KOPT-K1 (cell line): Measurements from ENCODE around the gene MTMR3.

Source experiments
- H3K27ac ChIP-seq: fragments of 200-600 bp; sonication (generic); 2 replicates; pipeline ENCODE4 v1.5.1; 2016; ENCODE audit warnings: antibody characterized with exemption, mild to moderate bottlenecking, low read depth, low read length; ENCODE audit not compliant: poor library complexity, severe bottlenecking
- H3K36me3 ChIP-seq: fragments of 200-600 bp; sonication (generic); 2 replicates; pipeline ENCODE4 v1.5.1; 2017; ENCODE audit warnings: antibody characterized with exemption, mild to moderate bottlenecking, low read length, moderate library complexity; ENCODE audit not compliant: insufficient read depth
- H3K9me3 ChIP-seq: fragments of 200-600 bp; sonication (generic); 2 replicates; pipeline ENCODE4 v1.5.1; 2017; ENCODE audit warnings: antibody characterized with exemption, low read length, mild to moderate bottlenecking; ENCODE audit not compliant: insufficient read depth, poor library complexity, severe bottlenecking

The MTMR3 gene

GRCh38 chr22:29987137-29987536, 104.2 kb downstream of the MTMR3 start:
- no peak overlapping the region for H3K27ac ChIP-seq

GRCh38 chr22:29988719-29989118, 105.7 kb downstream of the MTMR3 start:
- Histone ChIP-seq H3K9me3 (no peaks in the 10 kb centered on the region), H3K36me3 (peaks cover 25% of the 10 kb centered on the region), H3K27ac (no peak overlapping the region)

More at GRCh38 chr22:29987137-29987536, 104.2 kb downstream of the MTMR3 start:
- Histone ChIP-seq H3K9me3 (no peaks in the 10 kb centered on the region), H3K36me3 (peaks cover 15% of the 10 kb centered on the region)

DNA sequence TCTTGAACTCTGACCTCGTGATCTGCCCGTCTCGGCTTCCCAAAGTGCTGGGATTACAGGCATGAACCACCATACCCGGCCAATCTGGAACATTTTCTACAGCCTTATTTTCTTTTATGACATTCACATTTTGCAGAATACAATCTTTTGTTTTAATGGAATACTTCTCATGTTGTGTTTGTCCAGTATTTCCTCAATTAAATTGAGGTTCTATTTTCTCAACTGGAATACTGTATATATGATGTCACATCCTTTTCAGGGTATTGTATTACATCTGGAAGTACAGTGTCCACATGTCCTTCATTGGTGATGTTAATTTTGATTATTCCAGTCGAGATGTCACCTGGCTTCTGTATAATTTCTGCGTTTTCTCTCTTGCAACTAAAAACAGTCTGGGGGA, 106.5 kb downstream of the MTMR3 start:
- Histone ChIP-seq H3K27ac (no peak overlapping the region), H3K36me3 (peaks cover 25% of the 10 kb centered on the region), H3K9me3 (no peaks in the 10 kb centered on the region)

DNA sequence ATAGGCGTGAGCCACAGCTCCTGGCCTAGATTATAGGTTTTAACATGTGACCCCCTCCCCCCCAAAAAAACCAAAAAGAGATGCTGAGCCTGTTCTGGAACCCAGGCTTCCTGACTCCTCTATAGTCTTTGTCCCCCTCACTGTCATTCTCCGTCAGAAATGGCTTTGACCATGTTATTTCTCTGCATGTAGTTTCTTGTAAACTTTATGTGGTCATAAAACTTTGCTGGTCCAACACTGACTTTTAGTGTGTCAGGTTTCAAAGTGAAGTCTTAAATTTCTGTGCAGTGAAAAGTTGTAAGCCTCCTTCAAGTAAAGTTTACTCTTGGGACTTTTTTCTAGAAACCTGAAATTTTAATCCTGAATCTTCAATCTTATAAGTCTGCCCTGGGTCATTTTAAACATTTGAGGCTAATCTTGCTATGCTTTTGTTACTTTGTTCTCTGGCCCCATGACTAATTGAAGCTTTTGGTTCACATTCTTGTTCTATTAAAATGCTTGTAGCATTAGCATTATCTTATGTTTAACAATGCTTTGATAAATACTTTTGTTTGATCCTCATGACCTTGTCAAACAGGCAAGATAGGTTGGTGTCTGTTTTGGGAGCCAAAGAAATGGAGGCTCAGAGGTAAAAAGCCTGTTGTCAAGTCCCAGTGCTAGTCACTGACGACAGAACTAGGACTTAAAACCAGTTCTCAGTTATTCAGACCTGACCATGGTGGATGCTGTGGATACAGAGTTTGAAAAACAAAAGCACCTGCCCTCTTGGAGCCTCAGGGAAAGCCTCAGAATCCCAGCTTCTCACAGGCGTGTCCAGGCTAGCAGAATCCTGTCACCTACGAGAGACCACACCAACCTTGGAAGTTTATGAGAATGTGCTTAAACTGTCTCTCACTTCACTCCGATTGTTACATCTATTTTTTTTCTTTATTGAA, 109.6 kb downstream of the MTMR3 start:
- Histone ChIP-seq H3K36me3 (peaks cover 18% of the 10 kb centered on the region), H3K9me3 (no peaks in the 10 kb centered on the region), H3K27ac (no peak overlapping the region)

DNA sequence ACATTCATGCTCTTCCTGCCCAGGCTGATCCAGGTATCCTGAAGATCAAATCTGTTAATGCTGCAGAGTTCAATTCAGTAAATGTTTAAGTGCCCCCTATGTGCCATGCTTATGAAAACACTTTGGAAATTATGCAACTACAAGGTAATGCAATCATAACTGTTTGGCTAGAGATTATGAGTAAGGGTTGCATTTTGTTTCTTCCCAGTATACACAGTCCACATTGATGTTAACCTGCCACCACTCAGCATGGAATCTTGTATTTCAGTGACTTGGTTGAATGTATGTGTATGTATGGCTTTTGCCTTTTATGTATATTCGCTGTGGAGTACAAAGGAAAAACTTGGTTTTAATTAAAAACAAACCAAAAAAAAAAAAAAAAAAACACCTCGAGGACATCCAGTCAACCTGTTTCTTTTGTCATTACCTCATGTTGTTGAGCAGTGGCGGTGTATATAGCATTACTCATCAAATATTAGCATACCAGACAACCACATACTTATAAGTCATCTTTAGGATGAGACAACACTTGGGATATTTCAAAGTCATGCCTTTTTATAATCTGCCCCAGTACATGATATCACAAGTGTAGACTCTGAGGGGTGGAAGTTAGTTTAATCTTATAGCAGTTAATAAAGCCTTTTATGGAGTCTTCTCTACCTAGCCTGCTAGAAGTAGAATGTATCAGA, 111.2 kb downstream of the MTMR3 start:
- H3K9me3 ChIP-seq, result no peaks in the 10 kb centered on the region
- H3K27ac ChIP-seq, result no peak overlapping the region

DNA sequence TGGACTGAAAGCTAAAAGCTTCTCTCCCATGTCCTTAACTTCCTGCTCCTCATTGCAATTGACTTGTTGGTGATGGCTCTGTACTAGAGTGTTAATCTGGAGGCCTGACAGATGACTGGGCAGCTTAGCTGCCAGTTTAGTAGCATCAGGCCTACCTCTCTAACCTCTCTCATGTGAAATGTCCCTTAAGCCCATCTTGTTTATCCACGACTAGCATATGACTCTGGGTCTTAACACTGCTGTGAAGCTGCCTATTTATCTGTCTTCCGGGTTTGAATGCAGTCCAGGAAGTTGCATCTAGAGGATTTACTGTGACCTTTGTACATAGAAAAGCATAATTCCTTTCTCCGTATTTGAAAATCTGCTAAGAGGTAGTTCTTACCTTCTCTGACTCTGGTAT, 112.0 kb downstream of the MTMR3 start:
- no peak overlapping the region for H3K27ac ChIP-seq
- H3K9me3 ChIP-seq, result no peaks in the 10 kb centered on the region
- peaks cover 32% of the 10 kb centered on the region for H3K36me3 ChIP-seq

More for the DNA sequence above, 111.2 kb downstream of the MTMR3 start:
- peaks cover 24% of the 10 kb centered on the region for H3K36me3 ChIP-seq

GRCh38 chr22:29997107-29997506, 114.1 kb downstream of the MTMR3 start:
- no peak overlapping the region for H3K27ac ChIP-seq
- H3K36me3 ChIP-seq, result peaks cover 29% of the 10 kb centered on the region
- H3K9me3 ChIP-seq, result no peaks in the 10 kb centered on the region

- Histone ChIP-seq H3K36me3 (peaks cover 28% of the 10 kb centered on the region), H3K27ac (no peak overlapping the region), H3K9me3 (no peaks in the 10 kb centered on the region)
These were observed 114.5 kb downstream of the MTMR3 start for GRCh38 chr22:29997516-29997915.

DNA sequence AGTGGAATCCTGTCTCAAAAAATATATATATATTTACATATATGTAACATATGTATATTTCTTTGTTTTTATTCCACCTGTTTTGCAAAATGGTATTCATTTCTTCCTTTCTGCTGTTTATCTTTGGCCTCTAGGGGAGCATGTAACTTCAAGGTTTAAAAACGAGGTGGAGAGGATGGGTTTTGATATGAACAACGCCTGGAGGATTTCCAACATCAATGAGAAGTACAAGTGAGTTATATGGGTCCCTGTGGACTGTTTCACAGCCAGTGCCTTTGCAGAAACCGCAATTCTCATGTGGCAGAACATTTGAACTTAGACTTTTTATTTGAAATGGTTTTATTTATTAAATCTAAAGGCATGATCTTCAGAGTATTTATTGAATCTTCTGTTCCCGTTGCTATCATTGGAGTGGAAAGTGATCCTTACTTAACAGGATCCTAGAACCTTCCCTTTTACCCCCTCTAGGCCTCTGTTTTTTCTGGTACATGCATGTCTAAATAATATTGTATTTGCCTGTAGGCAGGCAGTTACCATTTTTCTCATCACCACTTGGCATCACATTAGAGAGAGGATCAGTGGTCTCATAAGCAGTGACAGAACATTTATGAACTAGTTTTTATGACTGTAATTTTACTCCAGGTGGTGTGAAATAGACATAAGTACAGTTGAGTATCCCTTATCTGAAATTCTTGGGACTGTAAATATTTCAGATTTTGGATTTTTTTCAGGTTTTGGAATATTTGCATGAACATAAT, 115.8 kb downstream of the MTMR3 start:
- no peaks in the 10 kb centered on the region for H3K9me3 ChIP-seq
- H3K27ac ChIP-seq, result no peak overlapping the region
- H3K36me3 ChIP-seq, result peaks cover 36% of the 10 kb centered on the region; the same call in 1 of the 2 replicates

DNA sequence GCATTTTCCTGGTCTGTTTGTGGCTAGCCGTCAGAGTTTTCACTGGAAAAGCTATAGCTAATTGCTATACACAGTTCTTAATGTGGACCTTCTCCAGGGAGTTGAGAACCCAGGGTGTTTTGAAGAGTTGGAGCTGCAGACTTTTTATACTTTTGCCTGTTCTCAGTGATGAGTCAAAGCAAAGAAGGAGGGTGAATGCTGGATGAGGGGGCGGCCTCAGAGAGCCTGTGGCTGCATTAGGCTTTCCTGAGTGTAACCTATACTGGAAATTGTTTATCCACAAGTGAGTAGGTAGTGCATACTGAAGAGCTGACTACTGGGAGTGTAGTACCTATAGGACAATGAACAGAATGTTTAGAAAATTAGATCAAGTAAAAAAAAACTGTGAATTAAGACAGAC, 117.6 kb downstream of the MTMR3 start:
- peaks cover 38% of the 10 kb centered on the region; the same call in 1 of the 2 replicates for H3K36me3 ChIP-seq
- no peaks in the 10 kb centered on the region for H3K9me3 ChIP-seq
- no peak overlapping the region for H3K27ac ChIP-seq

- H3K36me3 ChIP-seq, result peaks cover 38% of the 10 kb centered on the region; the same call in 1 of the 2 replicates
- no peaks in the 10 kb centered on the region for H3K9me3 ChIP-seq
- H3K27ac ChIP-seq, result no peak overlapping the region
These were observed 118.5 kb downstream of the MTMR3 start for GRCh38 chr22:30001459-30001858.

- Histone ChIP-seq H3K9me3 (no peaks in the 10 kb centered on the region), H3K36me3 (peaks cover 38% of the 10 kb centered on the region; the same call in 1 of the 2 replicates), H3K27ac (no peak overlapping the region)
These were observed 120.0 kb downstream of the MTMR3 start for GRCh38 chr22:30002861-30003486.

DNA sequence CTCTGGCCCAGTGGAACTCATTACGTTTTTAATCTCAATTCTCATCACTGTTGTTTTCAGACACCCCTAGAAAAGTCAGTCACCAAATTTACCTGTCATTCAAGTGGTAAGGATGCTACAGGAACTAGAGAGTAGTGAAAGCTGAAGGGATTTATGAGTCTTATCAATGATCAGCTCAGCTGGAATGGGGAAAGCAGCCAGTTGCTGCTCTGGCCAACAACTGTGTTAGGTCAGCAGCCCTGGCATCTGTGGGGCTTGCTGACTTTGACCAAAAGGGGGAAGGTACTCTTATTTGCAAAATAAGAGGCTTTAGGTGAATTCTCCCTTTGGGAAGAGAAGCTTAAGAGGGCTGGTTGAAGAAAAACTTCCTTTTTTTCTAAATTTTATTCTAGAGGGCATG, 121.1 kb downstream of the MTMR3 start:
- H3K27ac ChIP-seq, result no peak overlapping the region
- peaks cover 33% of the 10 kb centered on the region; the same call in 1 of the 2 replicates for H3K36me3 ChIP-seq

DNA sequence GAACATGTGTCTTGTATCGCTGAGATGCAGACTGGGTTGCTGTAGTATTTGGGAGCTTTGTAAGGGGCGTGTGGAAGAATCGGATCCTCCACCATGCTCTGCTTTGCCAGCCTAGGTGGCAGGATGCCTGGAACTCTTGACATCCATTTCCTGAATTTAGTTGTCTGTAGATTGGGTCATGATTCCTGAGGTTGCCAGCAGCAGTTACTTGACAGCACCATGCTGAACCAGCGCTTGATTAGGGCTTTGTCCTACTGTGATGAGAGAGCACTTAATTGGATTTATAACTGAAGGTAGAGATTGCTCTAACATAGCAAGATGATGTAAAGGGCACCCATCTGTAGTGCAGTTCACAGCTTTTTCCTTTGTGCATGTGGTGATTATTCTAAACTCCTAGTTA, 121.7 kb downstream of the MTMR3 start:
- peaks cover 33% of the 10 kb centered on the region for H3K36me3 ChIP-seq
- H3K27ac ChIP-seq, result no peak overlapping the region
- H3K9me3 ChIP-seq, result no peaks in the 10 kb centered on the region

More for the DNA sequence above, 121.1 kb downstream of the MTMR3 start:
- no peaks in the 10 kb centered on the region for H3K9me3 ChIP-seq
